ENCODE measurements around the gene NDUFB10.

NDUFB10 gene

GRCh38 chr16:1984347-1985225 is 25.2 kb downstream of the NDUFB10 start:
- DNase-seq (ENCODE audit: low spot score), result no peak

- DNase-seq (ENCODE audit: low spot score), result no peak
Measured at GRCh38 chr16:1985466-1986150, 26.3 kb downstream of the NDUFB10 start.

GRCh38 chr16:1987198-1987597 is 27.9 kb downstream of the NDUFB10 start:
- DNase-seq (ENCODE audit: low spot score), result no peak

- no peak for DNase-seq (ENCODE audit: low spot score)
Measured at GRCh38 chr16:1989209-1990100, 30.1 kb downstream of the NDUFB10 start, which contains the start of gene SYNGR3. SYNGR3 (plus strand) TSS chr16:1989970; CDS start chr16:1990103, 133 bp downstream.

- no peak for DNase-seq (ENCODE audit: low spot score)
Measured at GRCh38 chr16:1990101-1990350, 30.7 kb downstream of the NDUFB10 start.

GRCh38 chr16:1990351-1991134 is 31.2 kb downstream of the NDUFB10 start:
- DNase-seq (ENCODE audit: low spot score), result no peak

GRCh38 chr16:1991135-1991551 is 31.8 kb downstream of the NDUFB10 start:
- DNase-seq (ENCODE audit: low spot score), result no peak

GRCh38 chr16:1991588-1991947 is 32.2 kb downstream of the NDUFB10 start:
- no peak for DNase-seq (ENCODE audit: low spot score)

GRCh38 chr16:1991948-1992703 is 32.8 kb downstream of the NDUFB10 start:
- peak; percentile 94 for DNase-seq (ENCODE audit: low spot score)

- DNase-seq (ENCODE audit: low spot score), result no peak
Measured at GRCh38 chr16:1992704-1993317, 33.5 kb downstream of the NDUFB10 start.

GRCh38 chr16:1993731-1994131 is 34.4 kb downstream of the NDUFB10 start:
- no peak for DNase-seq (ENCODE audit: low spot score)

- DNase-seq (ENCODE audit: low spot score), result no peak
Measured at GRCh38 chr16:1997494-1998359, 38.4 kb downstream of the NDUFB10 start.

- no peak for DNase-seq (ENCODE audit: low spot score)
Measured at GRCh38 chr16:1998360-1998835, 39.1 kb downstream of the NDUFB10 start.

- no peak for DNase-seq (ENCODE audit: low spot score)
Measured at GRCh38 chr16:1998852-1999801, 39.8 kb downstream of the NDUFB10 start.

GRCh38 chr16:1999866-2000514 is 40.7 kb downstream of the NDUFB10 start:
- DNase-seq (ENCODE audit: low spot score), result no peak

- no peak for DNase-seq (ENCODE audit: low spot score)
Measured at GRCh38 chr16:2001035-2001434, 41.7 kb downstream of the NDUFB10 start.

GRCh38 chr16:2001456-2002355 is 42.4 kb downstream of the NDUFB10 start:
- DNase-seq (ENCODE audit: low spot score), result no peak

Measured in COLO829 (cell line).